ENCODE data around the gene ASCC1. TPM values are rescaled to one million over a fixed set of nuclear protein-coding genes. Genes with fewer than 3 reads are reported as not detected.

Gene ASCC1
- total and polyA plus RNA-seq, 2 of the 13 experiments (the other 11 are each of a cell fraction or from before 2014, with no cell fraction given) = 21.6 to 30.1 TPM

DNA sequence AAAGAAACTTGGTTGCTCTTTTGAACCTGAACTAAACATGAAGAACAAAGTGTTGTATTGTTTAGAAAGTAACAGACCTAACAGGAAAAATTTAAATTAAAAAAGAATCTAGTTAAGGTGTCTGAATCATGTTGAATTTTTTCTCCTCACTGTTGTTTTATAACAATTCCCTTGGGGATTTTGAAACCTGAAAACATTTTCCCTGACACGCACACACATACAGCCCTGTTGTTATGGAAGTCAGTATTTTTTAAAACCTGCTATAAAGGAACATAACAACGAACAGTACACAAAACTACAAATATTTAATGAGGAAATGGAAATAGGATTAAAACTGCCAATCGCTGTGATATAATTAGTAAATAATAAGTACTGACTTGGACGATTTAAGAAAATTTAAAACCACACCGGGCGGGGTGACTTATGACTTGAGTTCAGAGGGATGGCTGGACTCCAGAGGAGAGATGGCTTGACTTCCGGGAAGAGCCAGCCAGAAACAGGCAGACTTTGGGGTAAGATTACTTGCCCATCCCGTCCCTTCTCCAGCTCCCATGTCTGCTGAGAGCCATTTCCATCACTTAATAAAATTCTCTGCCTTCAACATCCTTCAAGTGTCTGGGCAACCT is 111.5 kb downstream of the ASCC1 start:
- no peaks in the 10 kb centered on the region for H4K20me1 ChIP-seq (ENCODE audit: insufficient read depth, low read length)
- no peaks in the 10 kb centered on the region for H3K9me3 ChIP-seq (ENCODE audit: low read length)
- no peaks in the 10 kb centered on the region for H3K27me3 ChIP-seq (ENCODE audit: control insufficient read depth in 1 of 2, insufficient read depth in 2 of 2, low read length in 2 of 2)
- TF ChIP-seq MTA1 (CRISPR knock-in tag; IDR thresholded peaks at IDR 0.05; ENCODE audit: borderline replicate concordance) = no peak
- TF ChIP-seq, protein P1, sequence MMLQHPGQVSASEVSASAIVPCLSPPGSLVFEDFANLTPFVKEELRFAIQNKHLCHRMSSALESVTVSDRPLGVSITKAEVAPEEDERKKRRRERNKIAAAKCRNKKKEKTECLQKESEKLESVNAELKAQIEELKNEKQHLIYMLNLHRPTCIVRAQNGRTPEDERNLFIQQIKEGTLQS (CRISPR knock-in tag; IDR thresholded peaks at IDR 0.05) = no peak
- TF ChIP-seq, protein P2, sequence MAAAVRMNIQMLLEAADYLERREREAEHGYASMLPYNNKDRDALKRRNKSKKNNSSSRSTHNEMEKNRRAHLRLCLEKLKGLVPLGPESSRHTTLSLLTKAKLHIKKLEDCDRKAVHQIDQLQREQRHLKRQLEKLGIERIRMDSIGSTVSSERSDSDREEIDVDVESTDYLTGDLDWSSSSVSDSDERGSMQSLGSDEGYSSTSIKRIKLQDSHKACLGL (CRISPR knock-in tag; IDR thresholded peaks at IDR 0.05) = no peak
- TF ChIP-seq, protein P3, sequence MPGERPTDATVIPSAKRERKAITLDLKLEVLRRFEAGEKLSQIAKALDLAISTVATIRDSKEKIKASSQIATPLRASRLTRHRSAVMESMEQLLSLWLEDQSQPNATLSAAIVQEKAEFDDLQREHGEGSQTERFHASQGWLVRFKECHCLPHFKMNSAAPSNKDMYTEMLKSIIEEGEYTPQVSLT (CRISPR knock-in tag; IDR thresholded peaks at IDR 0.05; ENCODE audit: borderline replicate concordance, low read depth) = no peak
- no peak for TF ChIP-seq NFAT5 (CRISPR knock-in tag; IDR thresholded peaks at IDR 0.05)
- no peak for TF ChIP-seq ZNF619 (CRISPR knock-in tag; IDR thresholded peaks at IDR 0.05)
- TF ChIP-seq ZNF317 (CRISPR knock-in tag; IDR thresholded peaks at IDR 0.05) = no peak
- no peak for TF ChIP-seq BCL3 (CRISPR knock-in tag; IDR thresholded peaks at IDR 0.05)
- BruUV-seq (replicated peaks) = no TSS peak
- H3K9ac ChIP-seq (ENCODE audit: insufficient read depth, low read depth, low read length) = no peak overlapping the region
- no peaks in the 10 kb centered on the region for H3K79me2 ChIP-seq (ENCODE audit: insufficient read depth, low read length)
- DNase-seq (ENCODE audit: low spot score) = no peak
- in situ Hi-C loops (cut with HindIII; ENCODE audit: extremely low pct_ligation_motif_present, low pct_unique_long_range_greater_than_20kb) (no loop called here), intact Hi-C loops (cut with micrococcal nuclease; ENCODE audit: unreplicated experiment) (loop anchor here (10.0 kb wide), 1 partner anchor 70 kb away; no protein-coding TSS in a partner anchor)
- H3K4me1 ChIP-seq (ENCODE audit: insufficient read depth, low read length) = peaks cover 51% of the 10 kb centered on the region
- H3K4me3 ChIP-seq (replicated peaks in 1 of 3; ENCODE audit: insufficient read depth in 1 of 3, low read depth in 2 of 3, low read length in 3 of 3) = no peak overlapping the region
- peaks cover 3 to 22% of the 10 kb centered on the region in 2 experiments; a peak in 4 of 5 replicates for H3K36me3 ChIP-seq (replicated peaks in 1 of 2; ENCODE audit: control insufficient read depth in 1 of 2, insufficient read depth in 2 of 2, low read length in 2 of 2)
- ATAC-seq = no peak
- H3K27ac ChIP-seq (ENCODE audit: extremely low read length, insufficient read depth, low read length) = no peak overlapping the region
- ChIA-PET CTCF (ENCODE audit: low intra/inter-chr PET ratio, low total read pairs) (no interaction called here), POLR2A (no interaction called here)
- no peak overlapping the region for H3K4me2 ChIP-seq (ENCODE audit: low read depth, low read length)
- H2AFZ ChIP-seq (ENCODE audit: low read length) = no peak overlapping the region
- FAIRE-seq = no peak
- WGBS (ENCODE audit: low lambda C conversion rate) = 93% methylated on average over 8 of the region's 8 CpGs

Data from HepG2 (cell line).